WTC11 (cell line): ENCODE results near the gene FGF11. TPM values are rescaled to one million over a fixed set of nuclear protein-coding genes. Genes with fewer than 3 reads are reported as not detected.

ENCODE experiments used
- ATAC-seq: fragments of 200-7000 bp; cut with Tn5 transposase; 2 replicates; pipeline ENCODE4 v1.10.0; 2021; ENCODE audit warnings: mild to moderate bottlenecking, moderate library complexity
- CTCF ChIA-PET: fragments of 300-600 bp; sonication (Branson Sonifier 250); formaldehyde crosslinking; loops from one replicate; lab custom pipeline; 2021; ENCODE audit warnings: antibody characterized with exemption; lab: Charles Lee
- POLR2A ChIA-PET: fragments of 350-600 bp; sonication (Branson Sonifier 250); formaldehyde crosslinking; loops from one replicate; lab custom pipeline; 2021; ENCODE audit warnings: antibody characterized with exemption; lab: Charles Lee
- DNase-seq: peaks from one replicate; pipeline ENCODE4 v3.0.0; 2021; ENCODE audit warnings: low spot score
- H3K27ac Mint-ChIP-seq: 2 replicates; pipeline ENCODE4 v1.8.0; 2021; ENCODE audit warnings: mixed read lengths
- H3K27me3 Mint-ChIP-seq: 2 replicates; pipeline ENCODE4 v1.8.0; 2021; ENCODE audit warnings: low read depth, mild to moderate bottlenecking, moderate library complexity, mixed read lengths
- H3K36me3 Mint-ChIP-seq: 2 replicates; pipeline ENCODE4 v1.8.0; 2021; ENCODE audit warnings: mixed read lengths
- H3K4me1 Mint-ChIP-seq: 2 replicates; pipeline ENCODE4 v1.8.0; 2022; ENCODE audit warnings: mixed read lengths
- H3K4me3 Mint-ChIP-seq: 2 replicates; pipeline ENCODE4 v1.8.0; 2021; ENCODE audit warnings: mild to moderate bottlenecking, moderate library complexity, mixed read lengths
- H3K9me3 Mint-ChIP-seq: 2 replicates; pipeline ENCODE4 v1.8.0; 2021; ENCODE audit warnings: mixed read lengths
- ELF4 ChIP-seq: sonication (generic); formaldehyde crosslinking; IDR thresholded peaks from 2 replicates; pipeline ENCODE4 v1.8.1; 2022; ENCODE audit warnings: low read depth, mild to moderate bottlenecking, moderate library complexity, missing genetic modification reagents
- EMX1 ChIP-seq: fragments of 250-450 bp; sonication (Bioruptor Pico); IDR thresholded peaks from 2 replicates; pipeline ENCODE4 v1.8.0; 2021; ENCODE audit warnings: mild to moderate bottlenecking
- ETV6 ChIP-seq: sonication (generic); formaldehyde crosslinking; IDR thresholded peaks from 2 replicates; pipeline ENCODE4 v1.8.1; 2022; ENCODE audit warnings: mild to moderate bottlenecking, missing genetic modification reagents
- FOXK1 ChIP-seq: sonication (generic); formaldehyde crosslinking; IDR thresholded peaks from 2 replicates; pipeline ENCODE4 v1.8.0; 2022; ENCODE audit warnings: mild to moderate bottlenecking, moderate library complexity, missing genetic modification reagents
- FOXP1 ChIP-seq: sonication (generic); formaldehyde crosslinking; IDR thresholded peaks from 2 replicates; pipeline ENCODE4 v1.8.0; 2022; ENCODE audit warnings: missing genetic modification reagents, mild to moderate bottlenecking, moderate library complexity, borderline replicate concordance
- JUN ChIP-seq: sonication (generic); formaldehyde crosslinking; IDR thresholded peaks from 2 replicates; pipeline ENCODE4 v1.8.0; 2023; ENCODE audit warnings: mild to moderate bottlenecking, missing genetic modification reagents
- MXD4 ChIP-seq: fragments of 250-450 bp; sonication (Bioruptor Pico); IDR thresholded peaks from 2 replicates; pipeline ENCODE4 v1.8.0; 2021; ENCODE audit warnings: mild to moderate bottlenecking, moderate library complexity, borderline replicate concordance
- MYBL2 ChIP-seq: sonication (generic); formaldehyde crosslinking; IDR thresholded peaks from 2 replicates; pipeline ENCODE4 v1.8.1; 2023; ENCODE audit warnings: mild to moderate bottlenecking, moderate library complexity, missing genetic modification reagents
- NR2C2 ChIP-seq: sonication (generic); formaldehyde crosslinking; IDR thresholded peaks from 2 replicates; pipeline ENCODE4 v1.8.0; 2022; ENCODE audit warnings: mild to moderate bottlenecking, missing genetic modification reagents
- NR3C1 ChIP-seq: sonication (generic); formaldehyde crosslinking; conservative IDR thresholded peaks from 2 replicates; pipeline ENCODE4 v1.8.1; 2023; ENCODE audit warnings: low read depth, mild to moderate bottlenecking, missing genetic modification reagents
- RELA ChIP-seq: sonication (generic); formaldehyde crosslinking; IDR thresholded peaks from 2 replicates; pipeline ENCODE4 v1.8.1; 2022; ENCODE audit warnings: missing genetic modification reagents, mild to moderate bottlenecking, borderline replicate concordance
- SP1 ChIP-seq: sonication (generic); formaldehyde crosslinking; conservative IDR thresholded peaks from 2 replicates; pipeline ENCODE4 v1.8.1; 2022; ENCODE audit warnings: missing genetic modification reagents
- ZBTB21 ChIP-seq: sonication (generic); formaldehyde crosslinking; IDR thresholded peaks from 2 replicates; pipeline ENCODE4 v1.8.1; 2023; ENCODE audit warnings: mild to moderate bottlenecking, missing genetic modification reagents, borderline replicate concordance
- ZNF138 ChIP-seq: sonication (generic); formaldehyde crosslinking; conservative IDR thresholded peaks from 2 replicates; pipeline ENCODE4 v1.8.1; 2022; ENCODE audit warnings: mild to moderate bottlenecking, moderate library complexity, missing genetic modification reagents
- ZNF416 ChIP-seq: fragments of 250-450 bp; sonication (Bioruptor Pico); IDR thresholded peaks from 2 replicates; pipeline ENCODE4 v1.9.0; 2021; ENCODE audit warnings: mild to moderate bottlenecking, inconsistent platforms
- total RNA-seq: library from RNA; stranded (reverse); gene quantifications from 3 replicates; pipeline ENCODE4 v1.2.3, GENCODE V29; 2021
- TF ChIP-seq, protein P1 (sequence below): sonication (generic); formaldehyde crosslinking; IDR thresholded peaks from 2 replicates; pipeline ENCODE4 v1.8.1; 2022; ENCODE audit warnings: mild to moderate bottlenecking, moderate library complexity, missing genetic modification reagents
- TF ChIP-seq, protein P2 (sequence below): sonication (generic); formaldehyde crosslinking; IDR thresholded peaks from 2 replicates; pipeline ENCODE4 v1.8.1; 2022; ENCODE audit warnings: low read depth, missing genetic modification reagents, borderline replicate concordance
- TF ChIP-seq, protein P3 (sequence below): sonication (generic); formaldehyde crosslinking; IDR thresholded peaks from 2 replicates; pipeline ENCODE4 v1.8.1; 2022; ENCODE audit warnings: mild to moderate bottlenecking, missing genetic modification reagents, moderate library complexity, borderline replicate concordance
- TF ChIP-seq, protein P4 (sequence below): sonication (generic); formaldehyde crosslinking; IDR thresholded peaks from 2 replicates; pipeline ENCODE4 v1.8.0; 2022; ENCODE audit warnings: mild to moderate bottlenecking, missing genetic modification reagents
- TF ChIP-seq, protein P5 (sequence below): sonication (generic); formaldehyde crosslinking; IDR thresholded peaks from 2 replicates; pipeline ENCODE4 v1.8.1; 2023; ENCODE audit warnings: mild to moderate bottlenecking, missing genetic modification reagents
- TF ChIP-seq, protein P6 (sequence below): sonication (generic); formaldehyde crosslinking; IDR thresholded peaks from 2 replicates; pipeline ENCODE4 v1.8.1; 2023; ENCODE audit warnings: mild to moderate bottlenecking, moderate library complexity, missing genetic modification reagents
- TF ChIP-seq, protein P7 (sequence below): fragments of 200-600 bp; IDR thresholded peaks from 2 replicates; pipeline ENCODE4 v1.8.0; 2022; ENCODE audit warnings: antibody characterized with exemption
- TF ChIP-seq, protein P8 (sequence below): sonication (generic); formaldehyde crosslinking; IDR thresholded peaks from 2 replicates; pipeline ENCODE4 v1.8.0; 2023; ENCODE audit warnings: missing genetic modification reagents

FGF11 gene
- total RNA-seq, 1 experiment from 2014 or later, result 19.8 TPM

DNA sequence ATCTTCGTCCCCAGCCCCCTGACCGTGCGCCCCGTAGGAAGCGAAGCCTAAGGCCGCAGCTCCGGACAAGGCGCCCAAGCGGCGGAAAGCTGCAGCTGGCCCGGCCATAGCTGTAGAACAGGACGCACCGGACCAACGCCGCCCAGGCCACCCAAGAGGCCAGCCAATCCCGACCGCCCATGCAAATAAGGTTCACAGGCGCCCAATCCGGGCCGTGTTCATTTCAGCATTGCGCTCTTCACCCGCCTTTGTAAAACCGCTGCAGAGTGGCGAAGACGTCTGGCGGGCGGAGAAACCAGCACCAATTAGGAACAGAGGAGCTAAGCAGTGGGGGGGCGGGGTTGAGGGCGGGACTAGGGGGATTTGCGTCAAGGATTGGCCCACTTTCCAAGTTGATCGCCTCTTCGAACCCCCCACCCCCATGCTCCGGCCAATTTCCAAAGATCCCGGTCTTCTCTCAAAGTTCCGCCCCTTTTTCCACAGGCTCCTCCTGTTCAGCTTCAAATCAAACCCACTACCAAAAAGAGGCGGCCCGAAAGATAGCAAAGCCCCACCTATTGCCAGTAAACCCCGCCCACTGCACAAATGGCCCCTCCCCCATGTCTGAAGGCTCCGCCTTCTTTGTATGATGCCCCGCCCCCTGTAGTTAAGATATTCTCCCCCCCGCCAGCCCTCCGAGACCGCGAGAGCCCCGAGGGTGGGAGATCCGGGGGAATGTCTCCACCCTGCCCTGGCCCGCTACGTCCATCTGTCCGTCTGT is 35.2 kb upstream of the FGF11 start, which contains the start of gene TMEM256 (continued):
- TF ChIP-seq, protein P1, sequence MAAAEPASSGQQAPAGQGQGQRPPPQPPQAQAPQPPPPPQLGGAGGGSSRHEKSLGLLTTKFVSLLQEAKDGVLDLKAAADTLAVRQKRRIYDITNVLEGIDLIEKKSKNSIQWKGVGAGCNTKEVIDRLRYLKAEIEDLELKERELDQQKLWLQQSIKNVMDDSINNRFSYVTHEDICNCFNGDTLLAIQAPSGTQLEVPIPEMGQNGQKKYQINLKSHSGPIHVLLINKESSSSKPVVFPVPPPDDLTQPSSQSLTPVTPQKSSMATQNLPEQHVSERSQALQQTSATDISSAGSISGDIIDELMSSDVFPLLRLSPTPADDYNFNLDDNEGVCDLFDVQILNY (CRISPR knock-in tag), result 0 out of 2 replicates have a peak, but pooled peaks have one; percentile 43
- TF ChIP-seq ZNF138 (CRISPR knock-in tag) (no peak), MXD4 (no peak)

DNA sequence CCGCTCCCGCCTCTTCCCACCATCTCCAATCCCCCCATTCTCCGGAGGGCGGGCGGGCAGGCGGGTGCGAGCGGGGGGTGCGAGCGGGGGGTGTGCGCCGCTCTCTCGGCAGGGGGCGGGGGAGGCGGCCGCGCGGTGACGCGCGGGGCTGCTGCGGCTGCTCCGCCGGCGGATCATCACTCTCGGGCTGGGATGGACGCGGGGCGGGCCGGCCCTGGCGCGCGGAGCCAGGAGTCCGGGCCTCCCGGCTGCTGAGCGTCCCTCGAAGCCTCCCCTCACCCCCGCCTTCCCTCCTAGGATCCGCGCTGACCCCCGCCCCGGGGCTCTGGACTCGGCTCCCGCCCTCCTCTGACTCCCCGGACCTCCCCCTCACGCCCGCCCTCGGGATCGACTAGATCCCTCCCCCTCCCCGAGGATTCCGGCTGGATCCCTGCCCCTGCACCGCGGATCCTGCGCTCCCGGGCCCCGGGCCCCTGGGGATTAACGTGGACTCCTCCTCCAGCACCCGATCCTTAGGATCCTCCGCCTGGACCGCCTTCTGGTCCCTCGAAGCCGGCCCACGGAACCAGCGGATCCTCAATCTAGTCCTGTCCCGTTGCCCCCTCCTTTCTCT is 34.5 kb upstream of the FGF11 start:
- H3K4me1 Mint-ChIP-seq, result peaks cover 30% of the 10 kb centered on the region
- ATAC-seq (no peak), DNase-seq (peak; percentile 69)
- H3K9me3 Mint-ChIP-seq, result no peaks in the 10 kb centered on the region
- peak overlapping the region; percentile 84 for H3K4me3 Mint-ChIP-seq
- ChIA-PET POLR2A (interaction anchor here (0.6 to 2.5 kb wide), 14 partner anchors 8 to 184 kb away, joined by 3 to 38 read pairs (median 4); partner anchors contain the start of genes CHRNB1, NEURL4, PLSCR3 and TMEM102), CTCF (interaction anchor here (0.6 to 3.3 kb wide), 23 partner anchors 10 to 284 kb away, joined by 3 to 59 read pairs (median 7); partner anchors contain the start of genes ACAP1, CHRNB1, NEURL4 and PLSCR3)
- 0 out of 2 replicates have a peak overlapping the region, but pooled peaks have one; percentile 45 for H3K27ac Mint-ChIP-seq
- peaks cover 14% of the 10 kb centered on the region for H3K36me3 Mint-ChIP-seq
- TF ChIP-seq, protein P2, sequence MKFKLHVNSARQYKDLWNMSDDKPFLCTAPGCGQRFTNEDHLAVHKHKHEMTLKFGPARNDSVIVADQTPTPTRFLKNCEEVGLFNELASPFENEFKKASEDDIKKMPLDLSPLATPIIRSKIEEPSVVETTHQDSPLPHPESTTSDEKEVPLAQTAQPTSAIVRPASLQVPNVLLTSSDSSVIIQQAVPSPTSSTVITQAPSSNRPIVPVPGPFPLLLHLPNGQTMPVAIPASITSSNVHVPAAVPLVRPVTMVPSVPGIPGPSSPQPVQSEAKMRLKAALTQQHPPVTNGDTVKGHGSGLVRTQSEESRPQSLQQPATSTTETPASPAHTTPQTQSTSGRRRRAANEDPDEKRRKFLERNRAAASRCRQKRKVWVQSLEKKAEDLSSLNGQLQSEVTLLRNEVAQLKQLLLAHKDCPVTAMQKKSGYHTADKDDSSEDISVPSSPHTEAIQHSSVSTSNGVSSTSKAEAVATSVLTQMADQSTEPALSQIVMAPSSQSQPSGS (CRISPR knock-in tag), result no peak
- TF ChIP-seq, protein P3, sequence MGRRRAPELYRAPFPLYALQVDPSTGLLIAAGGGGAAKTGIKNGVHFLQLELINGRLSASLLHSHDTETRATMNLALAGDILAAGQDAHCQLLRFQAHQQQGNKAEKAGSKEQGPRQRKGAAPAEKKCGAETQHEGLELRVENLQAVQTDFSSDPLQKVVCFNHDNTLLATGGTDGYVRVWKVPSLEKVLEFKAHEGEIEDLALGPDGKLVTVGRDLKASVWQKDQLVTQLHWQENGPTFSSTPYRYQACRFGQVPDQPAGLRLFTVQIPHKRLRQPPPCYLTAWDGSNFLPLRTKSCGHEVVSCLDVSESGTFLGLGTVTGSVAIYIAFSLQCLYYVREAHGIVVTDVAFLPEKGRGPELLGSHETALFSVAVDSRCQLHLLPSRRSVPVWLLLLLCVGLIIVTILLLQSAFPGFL, result no peak
- TF ChIP-seq JUN (CRISPR knock-in tag) (no peak), ETV6 (CRISPR knock-in tag) (no peak), RELA (CRISPR knock-in tag) (no peak), NR2C2 (CRISPR knock-in tag) (no peak), ZNF416 (CRISPR knock-in tag) (no peak), ELF4 (CRISPR knock-in tag) (no peak), FOXP1 (CRISPR knock-in tag) (no peak), FOXK1 (no peak), EMX1 (CRISPR knock-in tag) (no peak), NR3C1 (CRISPR knock-in tag) (no peak), SP1 (CRISPR knock-in tag) (peak; percentile 27; the same call in 1 of the 2 replicates), ZBTB21 (CRISPR knock-in tag) (no peak), MYBL2 (CRISPR knock-in tag) (peak; percentile 28; the same call in 1 of the 2 replicates)
- TF ChIP-seq, protein P4, sequence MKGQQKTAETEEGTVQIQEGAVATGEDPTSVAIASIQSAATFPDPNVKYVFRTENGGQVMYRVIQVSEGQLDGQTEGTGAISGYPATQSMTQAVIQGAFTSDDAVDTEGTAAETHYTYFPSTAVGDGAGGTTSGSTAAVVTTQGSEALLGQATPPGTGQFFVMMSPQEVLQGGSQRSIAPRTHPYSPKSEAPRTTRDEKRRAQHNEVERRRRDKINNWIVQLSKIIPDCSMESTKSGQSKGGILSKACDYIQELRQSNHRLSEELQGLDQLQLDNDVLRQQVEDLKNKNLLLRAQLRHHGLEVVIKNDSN (CRISPR knock-in tag), result no peak
- TF ChIP-seq, protein P5, sequence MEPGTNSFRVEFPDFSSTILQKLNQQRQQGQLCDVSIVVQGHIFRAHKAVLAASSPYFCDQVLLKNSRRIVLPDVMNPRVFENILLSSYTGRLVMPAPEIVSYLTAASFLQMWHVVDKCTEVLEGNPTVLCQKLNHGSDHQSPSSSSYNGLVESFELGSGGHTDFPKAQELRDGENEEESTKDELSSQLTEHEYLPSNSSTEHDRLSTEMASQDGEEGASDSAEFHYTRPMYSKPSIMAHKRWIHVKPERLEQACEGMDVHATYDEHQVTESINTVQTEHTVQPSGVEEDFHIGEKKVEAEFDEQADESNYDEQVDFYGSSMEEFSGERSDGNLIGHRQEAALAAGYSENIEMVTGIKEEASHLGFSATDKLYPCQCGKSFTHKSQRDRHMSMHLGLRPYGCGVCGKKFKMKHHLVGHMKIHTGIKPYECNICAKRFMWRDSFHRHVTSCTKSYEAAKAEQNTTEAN (CRISPR knock-in tag), result no peak
- TF ChIP-seq, protein P6, sequence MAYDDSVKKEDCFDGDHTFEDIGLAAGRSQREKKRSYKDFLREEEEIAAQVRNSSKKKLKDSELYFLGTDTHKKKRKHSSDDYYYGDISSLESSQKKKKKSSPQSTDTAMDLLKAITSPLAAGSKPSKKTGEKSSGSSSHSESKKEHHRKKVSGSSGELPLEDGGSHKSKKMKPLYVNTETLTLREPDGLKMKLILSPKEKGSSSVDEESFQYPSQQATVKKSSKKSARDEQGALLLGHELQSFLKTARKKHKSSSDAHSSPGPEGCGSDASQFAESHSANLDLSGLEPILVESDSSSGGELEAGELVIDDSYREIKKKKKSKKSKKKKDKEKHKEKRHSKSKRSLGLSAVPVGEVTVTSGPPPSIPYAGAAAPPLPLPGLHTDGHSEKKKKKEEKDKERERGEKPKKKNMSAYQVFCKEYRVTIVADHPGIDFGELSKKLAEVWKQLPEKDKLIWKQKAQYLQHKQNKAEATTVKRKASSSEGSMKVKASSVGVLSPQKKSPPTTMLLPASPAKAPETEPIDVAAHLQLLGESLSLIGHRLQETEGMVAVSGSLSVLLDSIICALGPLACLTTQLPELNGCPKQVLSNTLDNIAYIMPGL (CRISPR knock-in tag), result peak; percentile 6; the same call in 1 of the 2 replicates
- TF ChIP-seq, protein P7, sequence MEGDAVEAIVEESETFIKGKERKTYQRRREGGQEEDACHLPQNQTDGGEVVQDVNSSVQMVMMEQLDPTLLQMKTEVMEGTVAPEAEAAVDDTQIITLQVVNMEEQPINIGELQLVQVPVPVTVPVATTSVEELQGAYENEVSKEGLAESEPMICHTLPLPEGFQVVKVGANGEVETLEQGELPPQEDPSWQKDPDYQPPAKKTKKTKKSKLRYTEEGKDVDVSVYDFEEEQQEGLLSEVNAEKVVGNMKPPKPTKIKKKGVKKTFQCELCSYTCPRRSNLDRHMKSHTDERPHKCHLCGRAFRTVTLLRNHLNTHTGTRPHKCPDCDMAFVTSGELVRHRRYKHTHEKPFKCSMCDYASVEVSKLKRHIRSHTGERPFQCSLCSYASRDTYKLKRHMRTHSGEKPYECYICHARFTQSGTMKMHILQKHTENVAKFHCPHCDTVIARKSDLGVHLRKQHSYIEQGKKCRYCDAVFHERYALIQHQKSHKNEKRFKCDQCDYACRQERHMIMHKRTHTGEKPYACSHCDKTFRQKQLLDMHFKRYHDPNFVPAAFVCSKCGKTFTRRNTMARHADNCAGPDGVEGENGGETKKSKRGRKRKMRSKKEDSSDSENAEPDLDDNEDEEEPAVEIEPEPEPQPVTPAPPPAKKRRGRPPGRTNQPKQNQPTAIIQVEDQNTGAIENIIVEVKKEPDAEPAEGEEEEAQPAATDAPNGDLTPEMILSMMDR, result no peak
- TF ChIP-seq, protein P8, sequence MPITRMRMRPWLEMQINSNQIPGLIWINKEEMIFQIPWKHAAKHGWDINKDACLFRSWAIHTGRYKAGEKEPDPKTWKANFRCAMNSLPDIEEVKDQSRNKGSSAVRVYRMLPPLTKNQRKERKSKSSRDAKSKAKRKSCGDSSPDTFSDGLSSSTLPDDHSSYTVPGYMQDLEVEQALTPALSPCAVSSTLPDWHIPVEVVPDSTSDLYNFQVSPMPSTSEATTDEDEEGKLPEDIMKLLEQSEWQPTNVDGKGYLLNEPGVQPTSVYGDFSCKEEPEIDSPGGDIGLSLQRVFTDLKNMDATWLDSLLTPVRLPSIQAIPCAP (CRISPR knock-in tag), result no peak
- H3K27me3 Mint-ChIP-seq, result no peaks in the 10 kb centered on the region; the same call in 1 of the 2 replicates
